WTC11 (cell line): ENCODE data around the gene VMA21. TPM values are rescaled to one million over a fixed set of nuclear protein-coding genes. Genes with fewer than 3 reads are reported as not detected.

Experiments
- ATAC-seq: fragments of 200-7000 bp; cut with Tn5 transposase; 2 replicates; pipeline ENCODE4 v1.10.0; 2021; ENCODE audit warnings: mild to moderate bottlenecking, moderate library complexity
- CTCF ChIA-PET: fragments of 300-600 bp; sonication (Branson Sonifier 250); formaldehyde crosslinking; loops from one replicate; lab custom pipeline; 2021; ENCODE audit warnings: antibody characterized with exemption; lab: Charles Lee
- POLR2A ChIA-PET: fragments of 350-600 bp; sonication (Branson Sonifier 250); formaldehyde crosslinking; loops from one replicate; lab custom pipeline; 2021; ENCODE audit warnings: antibody characterized with exemption; lab: Charles Lee
- DNase-seq: peaks from one replicate; pipeline ENCODE4 v3.0.0; 2021; ENCODE audit warnings: low spot score
- H3K27ac Mint-ChIP-seq: 2 replicates; pipeline ENCODE4 v1.8.0; 2021; ENCODE audit warnings: mixed read lengths
- H3K27me3 Mint-ChIP-seq: 2 replicates; pipeline ENCODE4 v1.8.0; 2021; ENCODE audit warnings: low read depth, mild to moderate bottlenecking, moderate library complexity, mixed read lengths
- H3K36me3 Mint-ChIP-seq: 2 replicates; pipeline ENCODE4 v1.8.0; 2021; ENCODE audit warnings: mixed read lengths
- H3K4me1 Mint-ChIP-seq: 2 replicates; pipeline ENCODE4 v1.8.0; 2022; ENCODE audit warnings: mixed read lengths
- H3K4me3 Mint-ChIP-seq: 2 replicates; pipeline ENCODE4 v1.8.0; 2021; ENCODE audit warnings: mild to moderate bottlenecking, moderate library complexity, mixed read lengths
- H3K9me3 Mint-ChIP-seq: 2 replicates; pipeline ENCODE4 v1.8.0; 2021; ENCODE audit warnings: mixed read lengths
- AR ChIP-seq: fragments of 250-450 bp; sonication (Bioruptor Pico); IDR thresholded peaks from 2 replicates; pipeline ENCODE4 v1.9.0; 2021; ENCODE audit warnings: mild to moderate bottlenecking
- ATF1 ChIP-seq: sonication (generic); formaldehyde crosslinking; IDR thresholded peaks from 2 replicates; pipeline ENCODE4 v1.8.1; 2023; ENCODE audit warnings: mild to moderate bottlenecking, moderate library complexity, missing genetic modification reagents
- CBFB ChIP-seq: sonication (generic); formaldehyde crosslinking; IDR thresholded peaks from 2 replicates; pipeline ENCODE4 v1.8.1; 2022; ENCODE audit warnings: mild to moderate bottlenecking, low read depth, missing genetic modification reagents
- E2F5 ChIP-seq: sonication (generic); formaldehyde crosslinking; IDR thresholded peaks from 2 replicates; pipeline ENCODE4 v1.8.1; 2022; ENCODE audit warnings: mild to moderate bottlenecking, moderate library complexity, missing genetic modification reagents
- EMX1 ChIP-seq: fragments of 250-450 bp; sonication (Bioruptor Pico); IDR thresholded peaks from 2 replicates; pipeline ENCODE4 v1.8.0; 2021; ENCODE audit warnings: mild to moderate bottlenecking
- ETV6 ChIP-seq: sonication (generic); formaldehyde crosslinking; IDR thresholded peaks from 2 replicates; pipeline ENCODE4 v1.8.1; 2022; ENCODE audit warnings: mild to moderate bottlenecking, missing genetic modification reagents
- IRF2 ChIP-seq: sonication (generic); formaldehyde crosslinking; IDR thresholded peaks from 2 replicates; pipeline ENCODE4 v1.8.0; 2022; ENCODE audit warnings: low read depth, missing genetic modification reagents, borderline replicate concordance
- JAZF1 ChIP-seq: fragments of 250-450 bp; sonication (Bioruptor Pico); IDR thresholded peaks from 2 replicates; pipeline ENCODE4 v1.9.0; 2021; ENCODE audit warnings: moderate library complexity, mild to moderate bottlenecking, inconsistent platforms
- RORB ChIP-seq: fragments of 250-450 bp; sonication (Bioruptor Pico); IDR thresholded peaks from 2 replicates; pipeline ENCODE4 v1.9.0; 2021; ENCODE audit warnings: mild to moderate bottlenecking
- SOX15 ChIP-seq: fragments of 250-450 bp; sonication (Bioruptor Pico); IDR thresholded peaks from 2 replicates; pipeline ENCODE4 v1.9.0; 2021; ENCODE audit warnings: mild to moderate bottlenecking
- TCF7 ChIP-seq: sonication (generic); formaldehyde crosslinking; IDR thresholded peaks from 2 replicates; pipeline ENCODE4 v1.8.0; 2022; ENCODE audit warnings: mild to moderate bottlenecking, low read depth, missing genetic modification reagents, moderate library complexity
- TEAD1 ChIP-seq: sonication (generic); formaldehyde crosslinking; IDR thresholded peaks from 2 replicates; pipeline ENCODE4 v1.8.0; 2022; ENCODE audit warnings: mild to moderate bottlenecking, missing genetic modification reagents
- TEAD4 ChIP-seq: sonication (generic); formaldehyde crosslinking; IDR thresholded peaks from 2 replicates; pipeline ENCODE4 v1.8.0; 2022; ENCODE audit warnings: mild to moderate bottlenecking, missing genetic modification reagents
- TP53 ChIP-seq: sonication (generic); formaldehyde crosslinking; IDR thresholded peaks from 2 replicates; pipeline ENCODE4 v1.8.1; 2023; ENCODE audit warnings: mild to moderate bottlenecking, missing genetic modification reagents
- ZMAT4 ChIP-seq: fragments of 250-450 bp; sonication (Bioruptor Pico); IDR thresholded peaks from 2 replicates; pipeline ENCODE4 v1.9.0; 2021; ENCODE audit warnings: mild to moderate bottlenecking
- ZNF138 ChIP-seq: sonication (generic); formaldehyde crosslinking; conservative IDR thresholded peaks from 2 replicates; pipeline ENCODE4 v1.8.1; 2022; ENCODE audit warnings: mild to moderate bottlenecking, moderate library complexity, missing genetic modification reagents
- ZNF219 ChIP-seq: sonication (generic); formaldehyde crosslinking; IDR thresholded peaks from 2 replicates; pipeline ENCODE4 v1.8.0; 2023; ENCODE audit warnings: missing genetic modification reagents, mild to moderate bottlenecking, borderline replicate concordance
- ZNF263 ChIP-seq: sonication (generic); formaldehyde crosslinking; IDR thresholded peaks from 2 replicates; pipeline ENCODE4 v1.8.1; 2022; ENCODE audit warnings: low read depth, mild to moderate bottlenecking, moderate library complexity, missing genetic modification reagents
- ZNF281 ChIP-seq: sonication (generic); formaldehyde crosslinking; IDR thresholded peaks from 2 replicates; pipeline ENCODE4 v1.8.0; 2023; ENCODE audit warnings: mild to moderate bottlenecking, missing genetic modification reagents
- ZSCAN18 ChIP-seq: fragments of 250-450 bp; sonication (Bioruptor Pico); IDR thresholded peaks from 2 replicates; pipeline ENCODE4 v2.1.2; 2022; ENCODE audit warnings: mild to moderate bottlenecking, moderate library complexity
- total RNA-seq: library from RNA; stranded (reverse); gene quantifications from 3 replicates; pipeline ENCODE4 v1.2.3, GENCODE V29; 2021

VMA21 gene
- total RNA-seq, 1 experiment from 2014 or later, result 52.8 TPM

DNA sequence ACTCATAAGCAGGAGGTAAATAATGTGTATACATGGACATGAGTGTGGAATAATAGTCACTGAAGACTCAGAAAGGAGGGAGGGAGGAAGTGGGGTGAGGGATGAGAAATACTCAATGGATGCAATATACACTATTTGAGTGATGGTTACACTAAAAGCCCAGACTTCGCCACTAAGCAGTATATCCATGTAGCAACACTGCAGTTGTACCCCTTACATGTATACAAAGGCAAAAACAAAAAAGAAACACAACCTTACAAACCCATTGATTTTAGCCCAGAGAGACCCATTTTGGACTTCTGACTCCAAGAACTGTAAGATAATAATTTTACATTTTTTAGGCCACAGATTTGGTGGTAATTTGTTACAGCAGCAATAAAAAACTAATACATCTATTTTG lies 51.5 kb downstream of the VMA21 start:
- ChIA-PET CTCF (no interaction called here), POLR2A (no interaction called here)
- H3K9me3 Mint-ChIP-seq, result no peaks in the 10 kb centered on the region
- no peaks in the 10 kb centered on the region for H3K27me3 Mint-ChIP-seq
- no peak overlapping the region for H3K27ac Mint-ChIP-seq
- H3K36me3 Mint-ChIP-seq, result no peaks in the 10 kb centered on the region
- no peak for DNase-seq
- H3K4me1 Mint-ChIP-seq, result peaks cover under 1% of the 10 kb centered on the region
- TF ChIP-seq ZNF138 (CRISPR knock-in tag) (no peak), IRF2 (CRISPR knock-in tag) (no peak), E2F5 (CRISPR knock-in tag) (no peak), AR (no peak), TP53 (CRISPR knock-in tag) (no peak), TEAD1 (CRISPR knock-in tag) (no peak), ATF1 (CRISPR knock-in tag) (no peak), RORB (CRISPR knock-in tag) (no peak), CBFB (CRISPR knock-in tag) (no peak), JAZF1 (CRISPR knock-in tag) (no peak), ZMAT4 (CRISPR knock-in tag) (no peak), EMX1 (CRISPR knock-in tag) (no peak)
- TF ChIP-seq, all 79 proteins: peak for 0
- no peak for ATAC-seq
- H3K4me3 Mint-ChIP-seq, result no peak overlapping the region

- H3K9me3 Mint-ChIP-seq, result no peaks in the 10 kb centered on the region
- no peaks in the 10 kb centered on the region for H3K36me3 Mint-ChIP-seq
- H3K27me3 Mint-ChIP-seq, result no peaks in the 10 kb centered on the region
- ChIA-PET CTCF (no interaction called here), POLR2A (interaction anchor here (0.6 kb wide), 1 partner anchor 83 kb away, joined by 3 read pairs; no protein-coding TSS in a partner anchor)
- DNase-seq (no peak), ATAC-seq (no peak)
- H3K27ac Mint-ChIP-seq, result no peak overlapping the region
- H3K4me1 Mint-ChIP-seq, result no peaks in the 10 kb centered on the region
- no peak for TF ChIP-seq ZSCAN18 (CRISPR knock-in tag)
- TF ChIP-seq ZNF263, result no peak
- no peak for TF ChIP-seq E2F5 (CRISPR knock-in tag)
- TF ChIP-seq IRF2 (CRISPR knock-in tag), result no peak
- TF ChIP-seq TCF7 (CRISPR knock-in tag), result no peak
- no peak for TF ChIP-seq TEAD4
- no peak for TF ChIP-seq ZNF219 (CRISPR knock-in tag)
- TF ChIP-seq RORB (CRISPR knock-in tag), result no peak
- TF ChIP-seq ETV6 (CRISPR knock-in tag), result no peak
- TF ChIP-seq ZNF281 (CRISPR knock-in tag), result no peak
- no peak for TF ChIP-seq SOX15 (CRISPR knock-in tag)
- H3K4me3 Mint-ChIP-seq, result no peak overlapping the region
Measured at GRCh38 chrX:151458824-151459223, 61.8 kb downstream of the VMA21 start.
